Mesendoderm (in vitro differentiated cells): ENCODE measurements around the gene EEF1G.
"Not testable (repeated sequence)": the region's sequence is repeated elsewhere in the genome, so short reads cannot be mapped to it uniquely, and the experiment has no call there.

Source experiments
- DNase-seq: peaks from one replicate; pipeline ENCODE4 v3.0.0; 2013
- H2AK5ac ChIP-seq: 2 replicates; pipeline ENCODE4 v1.6.1; 2013; ENCODE audit warnings: low read length, inconsistent platforms
- H2BK120ac ChIP-seq: 2 replicates; pipeline ENCODE4 v1.6.1; 2013; ENCODE audit warnings: low read depth, mild to moderate bottlenecking, low read length, moderate library complexity, mixed read lengths
- H2BK15ac ChIP-seq: replicated peaks from 2 replicates; pipeline ENCODE4 v1.6.1; 2013; ENCODE audit warnings: low read depth, mild to moderate bottlenecking, moderate library complexity
- H2BK5ac ChIP-seq: 2 replicates; pipeline ENCODE4 v1.6.1; 2013; ENCODE audit warnings: low read length, inconsistent platforms
- H3K18ac ChIP-seq: 2 replicates; pipeline ENCODE4 v1.6.1; 2013; ENCODE audit warnings: mild to moderate bottlenecking, low read length, mixed read lengths
- H3K23ac ChIP-seq: one replicate; pipeline ENCODE4 v1.6.1; 2013; ENCODE audit warnings: low read length
- H3K27ac ChIP-seq: 2 replicates; pipeline ENCODE4 v1.5.1; 2013; ENCODE audit warnings: low read depth, mild to moderate bottlenecking, inconsistent platforms, low read length, moderate library complexity
- H3K27me3 ChIP-seq: 2 replicates; pipeline ENCODE4 v1.6.1; 2013; ENCODE audit warnings: low read length, control low read depth, mild to moderate bottlenecking, inconsistent platforms; ENCODE audit not compliant: insufficient read depth, poor library complexity
- H3K36me3 ChIP-seq: 2 replicates; pipeline ENCODE4 v1.6.1; 2013; ENCODE audit warnings: low read length, inconsistent platforms; ENCODE audit not compliant: control insufficient read depth, insufficient read depth
- H3K4ac ChIP-seq: one replicate; pipeline ENCODE4 v1.6.1; 2013; ENCODE audit warnings: low read depth, mild to moderate bottlenecking, low read length, moderate library complexity
- H3K4me1 ChIP-seq: 2 replicates; pipeline ENCODE4 v1.6.1; 2013; ENCODE audit warnings: low read depth, low read length, inconsistent platforms; ENCODE audit not compliant: control insufficient read depth
- H3K4me2 ChIP-seq: 2 replicates; pipeline ENCODE4 v1.6.1; 2013; ENCODE audit warnings: low read length
- H3K4me3 ChIP-seq: 2 replicates; pipeline ENCODE4 v1.5.1; 2013; ENCODE audit warnings: mild to moderate bottlenecking, low read length
- H3K56ac ChIP-seq: one replicate; pipeline ENCODE4 v1.6.1; 2013; ENCODE audit warnings: low read length
- H3K79me1 ChIP-seq: 2 replicates; pipeline ENCODE4 v1.6.1; 2013; ENCODE audit warnings: low read length, inconsistent platforms
- H3K79me2 ChIP-seq: 2 replicates; pipeline ENCODE4 v1.6.1; 2013; ENCODE audit warnings: mild to moderate bottlenecking, low read length; ENCODE audit not compliant: control insufficient read depth, insufficient read depth
- H3K9ac ChIP-seq: 2 replicates; pipeline ENCODE4 v1.6.1; 2013; ENCODE audit warnings: low read length, inconsistent platforms
- H4K5ac ChIP-seq: one replicate; pipeline ENCODE4 v1.6.1; 2013; ENCODE audit warnings: low read length
- H4K8ac ChIP-seq: one replicate; pipeline ENCODE4 v1.6.1; 2013; ENCODE audit warnings: low read depth, mild to moderate bottlenecking, control low read depth, low read length, moderate library complexity
- whole genome bisulfite sequencing: extraction: QIAGEN DNeasy Blood & Tissue Kit; methylation state at CpG from one replicate; pipeline ENCODE4 v1.1.7; 2013; ENCODE audit warnings: low lambda C conversion rate, missing lambda C conversion rate; ENCODE audit not compliant: insufficient coverage; ENCODE audit errors: extremely low coverage; 5-methylcytosine and 5-hydroxymethylcytosine counted together

The EEF1G gene

GRCh38 chr11:62572431-62572830 is 1.3 kb downstream of the EEF1G start:
- Histone ChIP-seq H3K79me1 (peaks cover 10% of the 10 kb centered on the region), H3K36me3 (peaks cover 15% of the 10 kb centered on the region), H3K4me1 (peaks cover 6% of the 10 kb centered on the region), H3K79me2 (peaks cover 40% of the 10 kb centered on the region), H3K4ac (no peak overlapping the region), H4K5ac (no peak overlapping the region), H3K27me3 (no peaks in the 10 kb centered on the region), H4K8ac (no peak overlapping the region), H2AK5ac (no peak overlapping the region), H3K23ac (no peak overlapping the region), H3K4me3 (peak overlapping the region; percentile 91), H3K27ac (no peak overlapping the region), H2BK15ac (no peak overlapping the region), H3K18ac (no peak overlapping the region), H2BK5ac (no peak overlapping the region), H3K56ac (peak overlapping the region; percentile 95), H3K4me2 (peak overlapping the region; percentile 63), H3K9ac (peak overlapping the region; percentile 93), H2BK120ac (no peak overlapping the region)
- no CpG with 5 or more reads among the region's 12 CpGs for WGBS
- DNase-seq: no peak

- H4K8ac ChIP-seq, DNase-seq, H3K4me3 ChIP-seq, H3K4me1 ChIP-seq, H2AK5ac ChIP-seq, H2BK5ac ChIP-seq, H4K5ac ChIP-seq, H3K23ac ChIP-seq, H3K27me3 ChIP-seq, H3K4ac ChIP-seq, H2BK15ac ChIP-seq, H3K27ac ChIP-seq, H3K18ac ChIP-seq, H2BK120ac ChIP-seq: not testable (repeated sequence)
- WGBS: 100% methylated on average over 1 of the region's 5 CpGs
- Histone ChIP-seq H3K4me2 (peak overlapping the region; percentile 4), H3K9ac (peak overlapping the region; percentile 93), H3K79me2 (peaks cover 48% of the 10 kb centered on the region), H3K79me1 (peaks cover 12% of the 10 kb centered on the region), H3K36me3 (peaks cover 22% of the 10 kb centered on the region), H3K56ac (peak overlapping the region; percentile 60)
Observed at GRCh38 chr11:62571493-62571892, 2.2 kb downstream of the EEF1G start.

GRCh38 chr11:62570903-62571302 is 2.8 kb downstream of the EEF1G start:
- DNase-seq, H3K18ac ChIP-seq, H2BK5ac ChIP-seq, H3K23ac ChIP-seq, H2BK15ac ChIP-seq, H3K4ac ChIP-seq, H3K4me1 ChIP-seq, H3K4me2 ChIP-seq, H2AK5ac ChIP-seq, H4K5ac ChIP-seq, H4K8ac ChIP-seq, H3K27ac ChIP-seq, H3K4me3 ChIP-seq, H3K27me3 ChIP-seq, H2BK120ac ChIP-seq: not testable (repeated sequence)
- peak overlapping the region; percentile 93 for H3K9ac ChIP-seq
- peaks cover 12% of the 10 kb centered on the region for H3K79me1 ChIP-seq
- no CpG with 5 or more reads among the region's 5 CpGs for WGBS
- H3K36me3 ChIP-seq: peaks cover 26% of the 10 kb centered on the region
- H3K79me2 ChIP-seq: peaks cover 53% of the 10 kb centered on the region
- peak overlapping the region; percentile 60 for H3K56ac ChIP-seq

GRCh38 chr11:62569611-62570010 is 4.1 kb downstream of the EEF1G start:
- no peaks in the 10 kb centered on the region for H3K27me3 ChIP-seq
- H3K27ac ChIP-seq: no peak overlapping the region
- no peak overlapping the region for H4K8ac ChIP-seq
- no peak overlapping the region for H3K9ac ChIP-seq
- H2AK5ac ChIP-seq: no peak overlapping the region
- H2BK120ac ChIP-seq: no peak overlapping the region
- H3K79me2 ChIP-seq: peaks cover 58% of the 10 kb centered on the region
- H3K23ac ChIP-seq: no peak overlapping the region
- no peak overlapping the region for H3K56ac ChIP-seq
- H2BK15ac ChIP-seq: no peak overlapping the region
- H2BK5ac ChIP-seq: no peak overlapping the region
- peaks cover 31% of the 10 kb centered on the region for H3K36me3 ChIP-seq
- no peak overlapping the region for H3K4me3 ChIP-seq
- DNase-seq: no peak
- no peak overlapping the region for H3K4me2 ChIP-seq
- H4K5ac ChIP-seq: no peak overlapping the region
- H3K4me1 ChIP-seq: peaks cover 3% of the 10 kb centered on the region
- H3K79me1 ChIP-seq: peaks cover 12% of the 10 kb centered on the region
- H3K18ac ChIP-seq: no peak overlapping the region
- H3K4ac ChIP-seq: no peak overlapping the region
- no CpG with 5 or more reads among the region's 1 CpG for WGBS

GRCh38 chr11:62567018-62567633 is 6.6 kb downstream of the EEF1G start:
- Histone ChIP-seq H3K36me3 (peaks cover 32% of the 10 kb centered on the region), H3K27me3 (no peaks in the 10 kb centered on the region), H3K4ac (no peak overlapping the region), H2BK5ac (no peak overlapping the region), H3K4me1 (peaks cover 3% of the 10 kb centered on the region), H3K56ac (no peak overlapping the region), H3K79me1 (peaks cover 14% of the 10 kb centered on the region), H3K18ac (no peak overlapping the region), H3K23ac (no peak overlapping the region), H4K5ac (no peak overlapping the region), H3K27ac (no peak overlapping the region), H4K8ac (no peak overlapping the region), H2BK120ac (no peak overlapping the region), H2AK5ac (no peak overlapping the region), H3K79me2 (peaks cover 46% of the 10 kb centered on the region), H3K9ac (no peak overlapping the region), H2BK15ac (no peak overlapping the region), H3K4me2 (no peak overlapping the region), H3K4me3 (no peak overlapping the region)
- WGBS: no CpG with 5 or more reads among the region's 8 CpGs
- no peak for DNase-seq

- Histone ChIP-seq H3K56ac (no peak overlapping the region), H2AK5ac (no peak overlapping the region), H2BK15ac (no peak overlapping the region), H3K36me3 (peaks cover 28% of the 10 kb centered on the region), H3K4me1 (no peaks in the 10 kb centered on the region), H3K27me3 (no peaks in the 10 kb centered on the region), H2BK5ac (no peak overlapping the region), H4K8ac (peak overlapping the region; percentile 56), H4K5ac (no peak overlapping the region), H3K27ac (no peak overlapping the region), H3K9ac (no peak overlapping the region), H3K4ac (no peak overlapping the region), H2BK120ac (no peak overlapping the region), H3K23ac (no peak overlapping the region), H3K18ac (no peak overlapping the region), H3K4me2 (no peak overlapping the region), H3K79me1 (peaks cover 9% of the 10 kb centered on the region), H3K79me2 (peaks cover 37% of the 10 kb centered on the region), H3K4me3 (no peak overlapping the region)
- no peak for DNase-seq
- no CpG with 5 or more reads among the region's 8 CpGs for WGBS
Observed at GRCh38 chr11:62566247-62566646, 7.4 kb downstream of the EEF1G start.
